ENCODE measurements around the gene OTX2. TPM values are rescaled to one million over a fixed set of nuclear protein-coding genes. Genes with fewer than 3 reads are reported as not detected.

The OTX2 gene
- polyA plus RNA-seq, 3 donors, result not detected

DNA sequence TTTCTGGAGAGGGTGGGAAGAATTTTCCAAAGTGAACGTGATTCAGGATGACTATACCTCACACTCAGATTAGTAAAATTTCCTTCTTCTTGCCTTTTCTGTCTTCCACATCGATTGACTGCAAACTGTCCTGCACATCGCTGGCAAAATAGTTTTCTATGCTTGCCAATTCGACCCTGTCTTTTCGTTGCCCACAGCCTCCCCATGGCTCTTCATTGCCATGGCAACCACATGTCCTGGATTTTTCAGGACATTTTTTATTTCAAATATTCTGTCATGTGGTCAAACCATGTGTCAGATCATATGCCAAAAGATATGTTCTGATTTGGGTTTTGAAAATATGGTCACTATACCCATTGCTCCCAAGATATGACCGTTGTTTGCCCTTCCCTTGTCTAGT, 46.9 kb upstream of the OTX2 start:
- Histone ChIP-seq H3K36me3 (replicated peaks in 1 of 2; ENCODE audit: control insufficient read depth in 1 of 2, insufficient read depth in 2 of 2, low read length in 2 of 2) (no peaks in the 10 kb centered on the region), H3K4me3 (replicated peaks in 1 of 3; ENCODE audit: low read depth in 2 of 3, low read length in 3 of 3) (no peak overlapping the region), H3K4me2 (replicated peaks; ENCODE audit: extremely low read depth, low read length, poor library complexity, severe bottlenecking) (no peak overlapping the region), H3K4me1 (ENCODE audit: control insufficient read depth in 1 of 2, insufficient read depth in 2 of 2, low read length in 2 of 2) (no peaks in the 10 kb centered on the region), H3K9me3 (replicated peaks in 1 of 2; ENCODE audit: control insufficient read depth in 1 of 2, insufficient read depth in 1 of 2, low read length in 2 of 2) (no peaks in the 10 kb centered on the region), H3K27ac (ENCODE audit: low read depth in 1 of 2, low read length in 2 of 2) (no peak overlapping the region), H3K9ac (ENCODE audit: insufficient read depth, low read length, poor library complexity, severe bottlenecking) (no peak overlapping the region), H3K79me2 (ENCODE audit: insufficient read depth, low read length) (no peaks in the 10 kb centered on the region), H3K27me3 (ENCODE audit: control insufficient read depth in 2 of 2, insufficient read depth in 2 of 2, low read length in 2 of 2) (peaks cover 5 to 13% of the 10 kb centered on the region in 2 donors), H4K20me1 (ENCODE audit: insufficient read depth, low read length) (no peaks in the 10 kb centered on the region), H2AFZ (ENCODE audit: insufficient read depth, low read depth, low read length, poor library complexity, severe bottlenecking) (no peak overlapping the region)
- intact Hi-C loops (cut with micrococcal nuclease), result no loop called here
- DNase-seq, result no peak
- Mint-ChIP-seq H3K36me3 (no peaks in the 10 kb centered on the region), H3K9me3 (peaks cover 0 to 7% (median 0%) of the 10 kb centered on the region in 7 donors), H3K27me3 (ENCODE audit: low read depth in 3 of 3) (peaks cover 13 to 22% (median 15%) of the 10 kb centered on the region in 3 donors), H3K4me1 (no peaks in the 10 kb centered on the region), H3K27ac (no peak overlapping the region), H3K4me3 (no peak overlapping the region)
- TF ChIP-seq, protein P1, sequence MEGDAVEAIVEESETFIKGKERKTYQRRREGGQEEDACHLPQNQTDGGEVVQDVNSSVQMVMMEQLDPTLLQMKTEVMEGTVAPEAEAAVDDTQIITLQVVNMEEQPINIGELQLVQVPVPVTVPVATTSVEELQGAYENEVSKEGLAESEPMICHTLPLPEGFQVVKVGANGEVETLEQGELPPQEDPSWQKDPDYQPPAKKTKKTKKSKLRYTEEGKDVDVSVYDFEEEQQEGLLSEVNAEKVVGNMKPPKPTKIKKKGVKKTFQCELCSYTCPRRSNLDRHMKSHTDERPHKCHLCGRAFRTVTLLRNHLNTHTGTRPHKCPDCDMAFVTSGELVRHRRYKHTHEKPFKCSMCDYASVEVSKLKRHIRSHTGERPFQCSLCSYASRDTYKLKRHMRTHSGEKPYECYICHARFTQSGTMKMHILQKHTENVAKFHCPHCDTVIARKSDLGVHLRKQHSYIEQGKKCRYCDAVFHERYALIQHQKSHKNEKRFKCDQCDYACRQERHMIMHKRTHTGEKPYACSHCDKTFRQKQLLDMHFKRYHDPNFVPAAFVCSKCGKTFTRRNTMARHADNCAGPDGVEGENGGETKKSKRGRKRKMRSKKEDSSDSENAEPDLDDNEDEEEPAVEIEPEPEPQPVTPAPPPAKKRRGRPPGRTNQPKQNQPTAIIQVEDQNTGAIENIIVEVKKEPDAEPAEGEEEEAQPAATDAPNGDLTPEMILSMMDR (IDR thresholded peaks at IDR 0.05), result no peak
- WGBS (ENCODE audit: insufficient coverage), result 78% methylated on average over 4 of the region's 6 CpGs

DNA sequence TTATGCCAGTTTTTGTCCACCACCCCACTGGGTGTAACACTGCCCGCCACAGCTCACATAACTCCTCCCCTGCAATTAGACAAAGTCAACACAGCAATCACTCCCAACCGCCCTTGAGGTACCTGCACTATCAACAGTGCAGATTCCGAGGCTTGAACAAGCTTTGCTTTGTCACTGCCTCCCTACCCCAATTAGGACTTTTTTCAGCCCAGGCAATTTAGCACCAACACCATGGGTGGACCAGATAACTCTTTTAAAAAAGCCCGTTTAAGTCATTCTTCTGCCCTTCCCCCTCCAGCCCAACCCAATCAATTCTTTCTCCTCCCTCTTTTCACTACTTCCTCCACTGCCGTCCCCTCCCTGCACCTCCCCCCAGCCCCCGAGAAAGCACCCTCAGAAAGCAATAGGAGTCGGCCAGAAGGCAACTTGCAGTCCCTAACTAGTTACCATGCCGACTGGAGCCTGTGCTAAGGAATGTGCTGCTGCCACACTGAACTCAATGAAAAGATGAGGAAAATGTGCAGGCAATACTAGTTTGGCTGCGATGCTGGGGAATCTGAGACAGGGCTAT, 45.7 kb upstream of the OTX2 start:
- H3K27me3 Mint-ChIP-seq (ENCODE audit: low read depth in 3 of 3), result peaks cover 13 to 22% (median 15%) of the 10 kb centered on the region in 3 donors
- H3K4me1 Mint-ChIP-seq, result no peaks in the 10 kb centered on the region
- no peaks in the 10 kb centered on the region for H3K36me3 ChIP-seq (replicated peaks in 1 of 2; ENCODE audit: control insufficient read depth in 1 of 2, insufficient read depth in 2 of 2, low read length in 2 of 2)

More for the DNA sequence above, 45.7 kb upstream of the OTX2 start:
- H3K9me3 ChIP-seq (replicated peaks in 1 of 2; ENCODE audit: control insufficient read depth in 1 of 2, insufficient read depth in 1 of 2, low read length in 2 of 2), result no peaks in the 10 kb centered on the region
- Mint-ChIP-seq H3K36me3 (no peaks in the 10 kb centered on the region), H3K4me3 (peak overlapping the region in 1 of 2 donors; percentile 3), H3K27ac (no peak overlapping the region), H3K9me3 (peaks cover 0 to 7% (median 0%) of the 10 kb centered on the region in 7 donors)
- H3K4me2 ChIP-seq (replicated peaks; ENCODE audit: extremely low read depth, low read length, poor library complexity, severe bottlenecking), result no peak overlapping the region
- 8% methylated on average over 8 of the region's 9 CpGs for whole genome bisulfite sequencing (ENCODE audit: insufficient coverage)
- intact Hi-C loops (cut with micrococcal nuclease), result no loop called here
- no peaks in the 10 kb centered on the region for H4K20me1 ChIP-seq (ENCODE audit: insufficient read depth, low read length)
- TF ChIP-seq, protein P1 (IDR thresholded peaks at IDR 0.05), result no peak
- no peaks in the 10 kb centered on the region for H3K79me2 ChIP-seq (ENCODE audit: insufficient read depth, low read length)
- H2AFZ ChIP-seq (ENCODE audit: insufficient read depth, low read depth, low read length, poor library complexity, severe bottlenecking), result no peak overlapping the region
- H3K4me3 ChIP-seq (replicated peaks in 1 of 3; ENCODE audit: low read depth in 2 of 3, low read length in 3 of 3), result no peak overlapping the region
- H3K9ac ChIP-seq (ENCODE audit: insufficient read depth, low read length, poor library complexity, severe bottlenecking), result no peak overlapping the region
- no peak for DNase-seq
- peaks cover 5 to 13% of the 10 kb centered on the region in 2 donors for H3K27me3 ChIP-seq (ENCODE audit: control insufficient read depth in 2 of 2, insufficient read depth in 2 of 2, low read length in 2 of 2)
- no peaks in the 10 kb centered on the region for H3K4me1 ChIP-seq (ENCODE audit: control insufficient read depth in 1 of 2, insufficient read depth in 2 of 2, low read length in 2 of 2)
- H3K27ac ChIP-seq (ENCODE audit: low read depth in 1 of 2, low read length in 2 of 2), result no peak overlapping the region

All from CD14-positive monocyte (primary cell).